Astrocyte (in vitro differentiated cells and primary cell): ENCODE data around the gene SMC3. TPM values are rescaled to one million over a fixed set of nuclear protein-coding genes. Genes with fewer than 3 reads are reported as not detected.
"Not testable (repeated sequence)": the region's sequence is repeated elsewhere in the genome, so short reads cannot be mapped to it uniquely, and the experiment has no call there.

ENCODE experiments used
- DNase-seq: peaks from one replicate; pipeline ENCODE4 v3.0.0-alpha.2; 2010; ENCODE audit warnings: low read depth
- FAIRE-seq: peaks from 2 replicates; lab custom pipeline; 2011; peaks lifted over from hg19 to GRCh38; lab: Jason Lieb, UNC
- H2AFZ ChIP-seq: 2 replicates; pipeline ENCODE4 v1.6.0; 2012; ENCODE audit warnings: low read depth, low read length, inconsistent platforms
- H3K27ac ChIP-seq: 2 replicates; pipeline ENCODE4 v1.5.1; 2011; ENCODE audit warnings: low read depth, low read length, inconsistent platforms
- H3K27me3 ChIP-seq: 2 replicates; pipeline ENCODE4 v1.6.0; 2011; ENCODE audit warnings: low read length, inconsistent platforms; ENCODE audit not compliant: insufficient read depth
- H3K36me3 ChIP-seq: 2 replicates; pipeline ENCODE4 v1.5.1; 2011; ENCODE audit warnings: low read length, inconsistent platforms; ENCODE audit not compliant: insufficient read depth
- H3K4me1 ChIP-seq: 2 replicates; pipeline ENCODE4 v1.5.1; 2011; ENCODE audit warnings: low read length, inconsistent platforms; ENCODE audit not compliant: insufficient read depth
- H3K4me2 ChIP-seq: 2 replicates; pipeline ENCODE4 v1.6.0; 2012; ENCODE audit warnings: low read length, inconsistent platforms
- H3K4me3 ChIP-seq: 2 replicates; pipeline ENCODE4 v1.5.1; 2011; ENCODE audit warnings: low read depth, mild to moderate bottlenecking, low read length, inconsistent platforms; ENCODE audit not compliant: insufficient read depth
- H3K79me2 ChIP-seq: 2 replicates; pipeline ENCODE4 v1.6.0; 2012; ENCODE audit warnings: mild to moderate bottlenecking, low read length, inconsistent platforms; ENCODE audit not compliant: insufficient read depth
- H3K9ac ChIP-seq: 2 replicates; pipeline ENCODE4 v1.6.0; 2012; ENCODE audit warnings: mild to moderate bottlenecking, low read length, inconsistent platforms
- H3K9me3 ChIP-seq: 2 replicates; pipeline ENCODE4 v1.5.1; 2012; ENCODE audit warnings: low read depth, mild to moderate bottlenecking, low read length, inconsistent platforms; ENCODE audit not compliant: insufficient read depth
- H4K20me1 ChIP-seq: 2 replicates; pipeline ENCODE4 v1.6.0; 2012; ENCODE audit warnings: low read length, inconsistent platforms; ENCODE audit not compliant: insufficient read depth
- H3K27ac Mint-ChIP-seq: one replicate; pipeline ENCODE4 v1.8.0; 2021; ENCODE audit warnings: mild to moderate bottlenecking, mixed read lengths; ENCODE audit not compliant: unreplicated experiment
- H3K27me3 Mint-ChIP-seq: one replicate; pipeline ENCODE4 v1.8.0; 2021; ENCODE audit warnings: low read depth, mixed read lengths; ENCODE audit not compliant: unreplicated experiment
- H3K36me3 Mint-ChIP-seq: one replicate; pipeline ENCODE4 v1.8.0; 2021; ENCODE audit warnings: low read depth, mixed read lengths; ENCODE audit not compliant: unreplicated experiment
- H3K4me1 Mint-ChIP-seq: one replicate; pipeline ENCODE4 v1.8.0; 2021; ENCODE audit warnings: low read depth, mixed read lengths; ENCODE audit not compliant: unreplicated experiment
- H3K4me3 Mint-ChIP-seq: one replicate; pipeline ENCODE4 v1.8.0; 2021; ENCODE audit warnings: mild to moderate bottlenecking, moderate library complexity, mixed read lengths; ENCODE audit not compliant: unreplicated experiment
- H3K9me3 Mint-ChIP-seq: one replicate; pipeline ENCODE4 v1.8.0; 2021; ENCODE audit warnings: mild to moderate bottlenecking, mixed read lengths; ENCODE audit not compliant: unreplicated experiment
- EZH2 ChIP-seq: IDR thresholded peaks from 2 replicates; pipeline ENCODE4 v1.6.1; 2012; ENCODE audit warnings: mild to moderate bottlenecking, low read length, inconsistent platforms; ENCODE audit not compliant: insufficient read depth
- total RNA-seq: library from RNA; stranded (reverse); gene quantifications from 2 replicates; pipeline ENCODE4 v1.2.1, GENCODE V29; 2021
- TF ChIP-seq, protein P1 (sequence below): IDR thresholded peaks from 2 replicates; pipeline ENCODE4 v1.5.1; 2011; ENCODE audit warnings: low read depth, mild to moderate bottlenecking, inconsistent platforms, low read length, moderate library complexity; ENCODE audit not compliant: insufficient read depth

The SMC3 gene
- total RNA-seq, 1 donor from 2014 or later = 27.2 TPM

DNA sequence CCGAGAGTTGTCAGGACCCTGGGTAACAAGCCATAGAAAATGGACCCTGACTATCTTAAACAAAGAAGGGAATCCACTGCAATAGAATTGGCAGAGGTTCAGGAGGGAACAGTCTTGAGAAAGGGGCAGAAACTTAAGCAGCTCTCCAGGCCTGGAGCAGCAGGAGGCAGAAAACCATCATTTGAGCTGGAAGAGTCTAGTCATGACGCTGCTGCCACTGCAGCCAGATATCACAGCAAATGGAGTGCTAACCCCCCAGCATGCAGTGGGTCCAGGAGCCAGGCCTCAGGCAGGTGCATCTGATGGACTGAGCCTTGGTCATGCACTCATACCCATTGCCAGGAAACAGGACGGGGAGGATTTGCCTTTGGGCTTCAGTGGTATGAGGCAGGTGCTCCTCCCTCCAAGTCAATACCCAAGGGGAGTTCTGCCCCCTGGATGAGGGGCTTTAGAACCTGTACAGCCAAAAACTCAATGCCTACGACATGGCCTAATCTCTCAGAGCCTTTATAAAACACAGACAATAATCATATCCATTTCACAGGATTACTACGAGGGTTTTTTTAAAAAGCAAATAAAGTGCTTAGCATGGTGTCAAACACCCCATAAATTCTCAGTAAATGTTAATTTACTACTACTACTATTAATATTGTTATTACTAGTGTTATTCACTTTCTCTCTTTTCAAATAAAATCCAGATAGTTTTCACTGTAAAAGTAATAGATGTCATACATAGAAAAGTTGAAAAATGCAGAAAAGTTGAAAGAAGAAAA, 39.1 kb upstream of the SMC3 start:
- H3K4me1 Mint-ChIP-seq = peaks cover 49% of the 10 kb centered on the region
- H3K9me3 ChIP-seq = no peaks in the 10 kb centered on the region
- no peak overlapping the region for H3K4me3 ChIP-seq
- peak; percentile 53 for DNase-seq
- peak overlapping the region; percentile 75 for H3K27ac Mint-ChIP-seq
- H3K9me3 Mint-ChIP-seq = no peaks in the 10 kb centered on the region
- H3K4me2 ChIP-seq = peak overlapping the region; percentile 58
- H3K27me3 ChIP-seq = no peaks in the 10 kb centered on the region
- no peaks in the 10 kb centered on the region for H4K20me1 ChIP-seq
- no peaks in the 10 kb centered on the region for H3K36me3 ChIP-seq
- no peak for TF ChIP-seq EZH2
- TF ChIP-seq, protein P1, sequence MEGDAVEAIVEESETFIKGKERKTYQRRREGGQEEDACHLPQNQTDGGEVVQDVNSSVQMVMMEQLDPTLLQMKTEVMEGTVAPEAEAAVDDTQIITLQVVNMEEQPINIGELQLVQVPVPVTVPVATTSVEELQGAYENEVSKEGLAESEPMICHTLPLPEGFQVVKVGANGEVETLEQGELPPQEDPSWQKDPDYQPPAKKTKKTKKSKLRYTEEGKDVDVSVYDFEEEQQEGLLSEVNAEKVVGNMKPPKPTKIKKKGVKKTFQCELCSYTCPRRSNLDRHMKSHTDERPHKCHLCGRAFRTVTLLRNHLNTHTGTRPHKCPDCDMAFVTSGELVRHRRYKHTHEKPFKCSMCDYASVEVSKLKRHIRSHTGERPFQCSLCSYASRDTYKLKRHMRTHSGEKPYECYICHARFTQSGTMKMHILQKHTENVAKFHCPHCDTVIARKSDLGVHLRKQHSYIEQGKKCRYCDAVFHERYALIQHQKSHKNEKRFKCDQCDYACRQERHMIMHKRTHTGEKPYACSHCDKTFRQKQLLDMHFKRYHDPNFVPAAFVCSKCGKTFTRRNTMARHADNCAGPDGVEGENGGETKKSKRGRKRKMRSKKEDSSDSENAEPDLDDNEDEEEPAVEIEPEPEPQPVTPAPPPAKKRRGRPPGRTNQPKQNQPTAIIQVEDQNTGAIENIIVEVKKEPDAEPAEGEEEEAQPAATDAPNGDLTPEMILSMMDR = no peak
- peak overlapping the region; percentile 7 for H3K9ac ChIP-seq
- H3K36me3 Mint-ChIP-seq = peaks cover 8% of the 10 kb centered on the region
- peak overlapping the region; percentile 6 for H3K4me3 Mint-ChIP-seq
- H3K27ac ChIP-seq = peak overlapping the region; percentile 64
- H2AFZ ChIP-seq = no peak overlapping the region
- no peak for FAIRE-seq
- peaks cover 56% of the 10 kb centered on the region for H3K4me1 ChIP-seq
- H3K27me3 Mint-ChIP-seq = no peaks in the 10 kb centered on the region
- no peaks in the 10 kb centered on the region for H3K79me2 ChIP-seq

DNA sequence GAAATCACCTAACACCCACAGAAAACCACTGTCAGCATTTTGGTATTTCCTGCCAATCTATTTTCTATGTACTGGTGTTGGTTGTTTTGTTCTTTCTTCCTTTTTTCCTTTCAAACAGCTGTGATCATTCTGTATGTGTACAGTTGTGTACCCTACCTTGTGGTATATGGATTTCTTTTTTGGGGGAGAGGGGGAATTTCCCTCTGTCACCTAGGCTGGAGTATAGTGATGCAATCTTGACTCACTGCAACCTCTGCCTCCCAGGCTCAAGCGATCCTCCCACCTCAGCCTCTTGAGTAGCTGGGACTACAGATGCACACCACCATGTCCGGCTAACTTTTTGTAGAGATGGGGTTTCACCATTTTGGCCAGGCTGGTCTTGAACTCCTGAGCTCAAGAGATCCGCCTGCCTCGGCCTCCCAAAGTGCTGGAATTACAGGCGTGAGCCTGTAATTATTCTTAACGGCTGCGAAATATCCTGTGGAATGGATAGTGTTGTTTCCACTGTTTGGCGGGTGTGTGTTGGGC, 38.4 kb upstream of the SMC3 start:
- H4K20me1 ChIP-seq, FAIRE-seq, H3K27me3 Mint-ChIP-seq, H2AFZ ChIP-seq, H3K9me3 Mint-ChIP-seq, H3K36me3 Mint-ChIP-seq, H3K9me3 ChIP-seq, H3K27me3 ChIP-seq, H3K4me3 Mint-ChIP-seq, H3K4me3 ChIP-seq, H3K79me2 ChIP-seq, H3K36me3 ChIP-seq: not testable (repeated sequence)
- Histone ChIP-seq H3K4me1 (peaks cover 55% of the 10 kb centered on the region), H3K27ac (peak overlapping the region; percentile 64), H3K9ac (peak overlapping the region; percentile 4), H3K4me2 (peak overlapping the region; percentile 58)
- peak overlapping the region; percentile 75 for H3K27ac Mint-ChIP-seq
- peak; percentile 46 for DNase-seq
- H3K4me1 Mint-ChIP-seq = peaks cover 47% of the 10 kb centered on the region

DNA sequence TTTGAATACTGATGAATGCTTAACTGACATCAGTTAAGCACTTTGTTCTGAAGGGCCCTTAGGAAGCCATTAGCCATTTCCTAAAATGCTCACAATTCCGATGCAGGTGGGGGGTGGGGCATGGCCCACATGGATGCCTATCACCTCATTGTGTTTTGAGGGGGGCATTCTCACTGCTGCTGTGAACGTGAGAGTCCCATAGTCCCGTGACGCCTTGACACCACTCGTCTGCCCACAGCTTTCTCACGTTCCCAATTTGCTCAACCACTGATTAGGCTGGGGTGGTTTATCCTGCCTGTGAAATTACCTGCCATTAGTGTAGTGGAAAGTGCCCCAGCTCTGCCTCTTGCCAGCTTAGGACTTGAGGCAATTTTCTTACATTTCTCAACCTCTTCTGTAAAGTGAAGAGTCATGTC, 37.9 kb upstream of the SMC3 start:
- peaks cover 6% of the 10 kb centered on the region for H3K36me3 Mint-ChIP-seq
- no peak overlapping the region for H3K4me3 Mint-ChIP-seq
- no peaks in the 10 kb centered on the region for H3K9me3 ChIP-seq
- no peaks in the 10 kb centered on the region for H3K27me3 ChIP-seq
- TF ChIP-seq, protein P1 = no peak
- TF ChIP-seq EZH2 = no peak
- peak overlapping the region; percentile 64 for H3K27ac ChIP-seq
- H3K9me3 Mint-ChIP-seq = no peaks in the 10 kb centered on the region
- H3K9ac ChIP-seq = peak overlapping the region; percentile 48
- H4K20me1 ChIP-seq = no peaks in the 10 kb centered on the region
- no peak for FAIRE-seq
- peak overlapping the region; percentile 75 for H3K27ac Mint-ChIP-seq
- H3K27me3 Mint-ChIP-seq = no peaks in the 10 kb centered on the region
- peaks cover 50% of the 10 kb centered on the region for H3K4me1 ChIP-seq
- H3K4me2 ChIP-seq = peak overlapping the region; percentile 58
- DNase-seq = no peak
- no peak overlapping the region for H2AFZ ChIP-seq
- H3K4me1 Mint-ChIP-seq = peaks cover 43% of the 10 kb centered on the region
- no peak overlapping the region for H3K4me3 ChIP-seq
- H3K79me2 ChIP-seq = no peaks in the 10 kb centered on the region
- no peaks in the 10 kb centered on the region for H3K36me3 ChIP-seq
